Mesodermal cell (in vitro differentiated cells): ENCODE results near the gene GNPTG.

Experiments
- H3K27ac ChIP-seq: 2 replicates; pipeline ENCODE4 v1.7.0; 2013; ENCODE audit warnings: mild to moderate bottlenecking, low read depth, low read length, moderate library complexity; ENCODE audit not compliant: severe bottlenecking
- H3K36me3 ChIP-seq: 2 replicates; pipeline ENCODE4 v1.7.1; 2013; ENCODE audit warnings: mild to moderate bottlenecking, low read length, moderate library complexity; ENCODE audit not compliant: control insufficient read depth, insufficient read depth
- H3K4me1 ChIP-seq: one replicate; pipeline ENCODE4 v1.7.1; 2013; ENCODE audit warnings: mild to moderate bottlenecking, low read length; ENCODE audit not compliant: insufficient read depth, control insufficient read depth, poor library complexity, severe bottlenecking
- H3K4me3 ChIP-seq: 2 replicates; pipeline ENCODE4 v1.7.0; 2013; ENCODE audit warnings: low read length, control low read depth, mild to moderate bottlenecking; ENCODE audit not compliant: insufficient read depth, poor library complexity, severe bottlenecking; ENCODE audit errors: extremely low read depth
- H3K9me3 ChIP-seq: 2 replicates; pipeline ENCODE4 v1.7.1; 2013; ENCODE audit warnings: mild to moderate bottlenecking, low read length, moderate library complexity; ENCODE audit not compliant: control insufficient read depth
- WGBS, 2 experiments: methylation state at CpG; one replicate each; pipeline ENCODE4 v1.1.5; 2013; ENCODE audit warnings: missing lambda C conversion rate in 2 of 2; ENCODE audit not compliant: insufficient coverage in 2 of 2; 5-methylcytosine and 5-hydroxymethylcytosine counted together

GNPTG gene

DNA sequence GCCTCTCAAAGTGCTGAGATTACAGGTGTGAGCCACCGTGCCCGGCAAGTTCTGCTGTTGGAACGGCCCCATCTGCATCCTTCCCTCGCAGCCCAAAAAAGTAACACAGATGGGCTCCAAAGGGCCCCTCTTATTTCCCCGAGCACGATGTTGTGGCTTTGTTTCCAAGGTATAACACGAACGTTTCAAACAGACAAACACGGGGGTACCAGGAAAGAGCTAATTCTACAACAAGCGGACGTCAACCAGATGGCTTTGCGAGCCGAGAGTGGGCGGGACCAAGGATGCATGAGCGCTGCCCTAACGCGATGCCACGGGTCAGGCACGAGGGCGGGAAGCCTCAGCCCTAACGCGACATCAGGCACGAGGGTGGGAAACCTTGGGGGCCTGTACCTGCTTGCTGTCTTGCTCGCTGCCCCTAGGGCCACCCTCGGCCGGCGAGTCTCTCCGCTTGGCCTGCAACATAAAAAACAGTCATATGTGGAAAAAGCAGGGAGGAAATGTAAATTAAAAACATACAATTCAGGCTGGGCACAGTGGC, 38.6 kb downstream of the GNPTG start:
- H3K9me3 ChIP-seq, result no peaks in the 10 kb centered on the region
- 92 to 96% methylated on average over 23 to 28 of the region's 28 CpGs for WGBS, 2 experiments

GRCh38 chr16:1392826-1393225, 41.1 kb downstream of the GNPTG start:
- H3K36me3 ChIP-seq, result peaks cover 22% of the 10 kb centered on the region
- 91 to 95% methylated on average over 16 of the region's 17 CpGs for WGBS, 2 experiments
- H3K9me3 ChIP-seq, result no peaks in the 10 kb centered on the region
- H3K4me3 ChIP-seq, result no peak overlapping the region
- H3K27ac ChIP-seq, result no peak overlapping the region
- no peaks in the 10 kb centered on the region for H3K4me1 ChIP-seq

More for the DNA sequence above, 38.6 kb downstream of the GNPTG start:
- H3K27ac ChIP-seq, result no peak overlapping the region
- H3K4me3 ChIP-seq, result no peak overlapping the region
- no peaks in the 10 kb centered on the region for H3K4me1 ChIP-seq
- peaks cover 25% of the 10 kb centered on the region for H3K36me3 ChIP-seq

DNA sequence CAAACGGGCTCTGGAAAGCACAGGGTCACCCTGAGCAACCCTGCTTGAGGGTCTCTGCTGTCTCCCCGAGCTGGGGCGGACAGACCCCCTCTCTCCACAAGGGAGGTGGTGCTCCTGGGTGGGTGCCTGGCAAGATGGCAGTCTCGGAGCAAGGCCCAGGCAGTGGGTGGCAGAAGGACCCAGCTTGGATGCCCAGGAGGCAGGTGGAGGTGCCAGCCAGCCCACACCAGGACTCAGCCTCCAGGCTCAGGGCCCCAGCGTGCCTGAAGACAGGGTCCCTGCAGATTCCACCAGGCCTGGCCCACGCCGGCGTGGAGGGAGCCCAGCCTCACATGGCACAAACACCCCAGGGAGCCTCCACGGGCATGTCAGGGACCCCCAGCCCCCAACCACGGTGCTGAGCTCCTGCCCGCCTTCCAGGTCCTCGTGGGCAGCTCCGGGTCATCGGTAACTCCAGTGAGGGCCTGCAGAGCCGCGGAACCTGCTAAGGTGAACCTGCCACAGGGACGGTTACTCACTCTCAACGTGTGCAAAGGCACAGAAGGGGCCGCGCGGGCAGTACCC, 42.0 kb downstream of the GNPTG start:
- Histone ChIP-seq H3K27ac (no peak overlapping the region), H3K36me3 (peaks cover 22% of the 10 kb centered on the region), H3K9me3 (no peaks in the 10 kb centered on the region), H3K4me1 (no peaks in the 10 kb centered on the region), H3K4me3 (no peak overlapping the region)
- 97% methylated on average over 17 to 19 of the region's 21 CpGs for whole genome bisulfite sequencing, 2 experiments

DNA sequence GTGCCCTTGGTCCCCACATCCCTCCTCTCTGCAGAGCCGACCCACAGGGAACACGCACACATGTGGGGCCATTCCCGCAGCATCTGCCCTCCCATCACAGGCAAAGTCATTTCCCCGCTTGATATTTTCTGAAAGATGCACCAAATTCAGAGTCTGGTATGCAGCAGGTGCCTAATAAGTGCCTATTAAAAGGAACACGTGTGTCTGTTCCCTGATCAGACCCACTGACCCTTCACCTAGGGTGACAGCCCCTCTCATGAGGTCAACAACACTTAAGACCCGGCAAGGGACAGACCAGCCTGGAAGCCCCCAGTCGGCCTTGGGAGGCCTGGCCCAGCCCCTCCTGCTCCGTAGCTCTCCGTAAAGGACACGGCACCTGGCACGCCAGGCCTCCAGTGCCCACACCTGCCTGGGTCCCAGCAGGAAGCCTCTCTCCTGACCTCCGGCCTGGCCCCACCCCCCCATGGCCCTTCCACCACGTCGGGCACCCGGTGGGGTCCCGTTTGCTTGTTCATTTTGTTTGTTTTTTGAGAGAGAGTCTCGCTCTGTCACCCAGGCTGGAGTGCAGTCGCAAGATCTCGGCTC, 42.7 kb downstream of the GNPTG start:
- Histone ChIP-seq H3K9me3 (no peaks in the 10 kb centered on the region), H3K4me1 (no peaks in the 10 kb centered on the region), H3K27ac (no peak overlapping the region), H3K4me3 (no peak overlapping the region), H3K36me3 (peaks cover 19% of the 10 kb centered on the region)
- WGBS, 2 experiments, result 94 to 95% methylated on average over 17 to 18 of the region's 19 CpGs

DNA sequence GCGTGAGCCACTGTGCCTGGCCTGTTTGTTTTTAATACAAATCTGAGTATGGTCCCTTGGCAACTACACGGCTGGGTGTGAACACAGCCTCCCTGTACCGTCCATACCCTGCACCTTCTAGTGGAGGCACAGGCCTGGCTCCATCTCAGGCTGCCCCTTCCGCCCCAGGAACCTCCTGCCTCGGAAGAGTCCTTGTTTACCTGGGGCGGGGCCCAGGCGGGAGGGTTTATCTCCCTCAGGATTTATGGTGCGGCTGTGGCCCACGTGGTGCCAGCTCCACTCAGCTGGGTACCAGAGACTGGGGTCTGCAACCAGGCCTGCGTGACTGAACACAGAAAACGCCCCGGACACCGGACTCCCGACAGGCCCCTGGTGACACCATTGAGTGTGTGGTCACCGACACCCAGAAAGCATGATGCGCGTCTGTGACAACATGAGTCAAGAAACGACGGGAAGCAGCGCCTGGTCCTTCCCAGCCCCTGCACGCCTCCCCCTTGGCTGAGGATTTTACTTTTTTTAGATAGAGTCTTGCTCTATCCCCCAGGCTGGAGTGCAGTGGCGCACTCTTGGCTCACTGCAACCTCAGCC, 43.8 kb downstream of the GNPTG start:
- Histone ChIP-seq H3K9me3 (no peaks in the 10 kb centered on the region), H3K4me3 (no peak overlapping the region), H3K27ac (no peak overlapping the region), H3K4me1 (no peaks in the 10 kb centered on the region), H3K36me3 (peaks cover 15% of the 10 kb centered on the region)
- WGBS, 2 experiments, result 96 to 97% methylated on average over 21 to 22 of the region's 22 CpGs

GRCh38 chr16:1397779-1398178, 46.0 kb downstream of the GNPTG start:
- no peaks in the 10 kb centered on the region for H3K4me1 ChIP-seq
- no peak overlapping the region for H3K27ac ChIP-seq
- 96 to 97% methylated on average over 16 to 18 of the region's 21 CpGs for WGBS, 2 experiments
- no peak overlapping the region for H3K4me3 ChIP-seq
- H3K9me3 ChIP-seq, result no peaks in the 10 kb centered on the region
- peaks cover 30% of the 10 kb centered on the region for H3K36me3 ChIP-seq

DNA sequence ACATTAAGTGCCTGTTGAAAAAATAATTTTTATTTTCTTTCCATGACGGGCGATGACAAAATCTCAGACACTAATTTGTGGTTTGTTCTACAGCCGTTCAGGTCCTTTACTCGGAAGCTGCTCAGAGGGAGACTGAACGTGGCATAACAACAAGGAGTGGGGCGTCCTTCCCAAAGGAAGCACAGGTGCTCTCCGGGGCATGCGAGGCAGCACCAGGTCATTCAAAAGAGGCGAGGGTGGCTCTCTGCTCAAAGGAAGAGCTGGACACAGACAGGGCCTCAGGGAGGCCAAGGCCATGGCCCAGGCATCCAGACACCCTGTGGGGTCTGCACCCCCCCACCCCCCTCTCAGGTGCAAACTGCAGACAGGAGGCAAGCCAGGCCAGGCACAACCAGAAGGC, 46.6 kb downstream of the GNPTG start:
- H3K4me3 ChIP-seq, result no peak overlapping the region
- H3K36me3 ChIP-seq, result peaks cover 24% of the 10 kb centered on the region
- H3K9me3 ChIP-seq, result no peaks in the 10 kb centered on the region
- WGBS, 2 experiments, result 97 to 99% methylated on average over 5 to 9 of the region's 9 CpGs
- H3K27ac ChIP-seq, result no peak overlapping the region
- no peaks in the 10 kb centered on the region for H3K4me1 ChIP-seq

DNA sequence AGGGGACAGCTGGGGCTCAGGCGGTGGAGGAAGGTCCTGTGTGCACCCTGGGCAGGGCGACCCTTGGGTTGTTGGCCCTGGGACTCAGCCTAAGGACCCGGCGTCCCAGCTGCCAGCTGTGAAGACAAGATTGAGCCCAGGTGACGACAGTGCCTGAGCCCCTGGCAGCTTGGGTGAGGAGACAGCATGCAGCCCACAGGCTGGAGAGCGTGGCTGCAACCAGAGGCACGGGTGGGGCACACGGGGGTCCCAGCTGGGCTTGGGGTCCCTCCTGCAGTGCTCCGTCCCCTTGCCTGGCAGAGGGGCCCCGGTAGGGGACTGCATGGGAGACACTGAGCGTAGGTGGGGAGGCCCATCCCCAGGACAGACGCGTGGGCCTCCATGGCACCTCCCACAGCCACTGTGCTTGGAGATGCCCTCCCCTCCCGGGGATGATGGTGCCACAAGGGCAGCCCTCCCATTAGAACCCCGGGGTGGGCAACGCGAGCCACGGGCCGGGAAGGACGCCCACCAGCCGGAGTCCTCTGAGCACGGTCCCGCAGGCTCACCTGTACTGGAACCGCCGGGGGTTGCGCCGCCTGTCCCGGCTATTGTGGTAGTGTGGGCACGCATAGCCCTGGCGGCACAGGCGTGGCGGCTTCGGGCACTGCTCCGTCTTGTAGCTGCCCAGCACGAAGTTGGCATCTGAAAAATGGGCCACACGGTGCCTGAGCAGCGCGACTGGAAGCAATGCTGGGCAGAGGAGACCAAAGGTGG, 47.3 kb downstream of the GNPTG start:
- WGBS, 2 experiments, result 97% methylated on average over 35 to 37 of the region's 38 CpGs
- H3K27ac ChIP-seq, result no peak overlapping the region
- no peaks in the 10 kb centered on the region for H3K4me1 ChIP-seq
- no peak overlapping the region for H3K4me3 ChIP-seq
- no peaks in the 10 kb centered on the region for H3K9me3 ChIP-seq
- H3K36me3 ChIP-seq, result peaks cover 19% of the 10 kb centered on the region

- H3K4me1 ChIP-seq, result no peaks in the 10 kb centered on the region
- H3K9me3 ChIP-seq, result no peaks in the 10 kb centered on the region
- peaks cover 18% of the 10 kb centered on the region for H3K36me3 ChIP-seq
- H3K27ac ChIP-seq, result no peak overlapping the region
- WGBS, 2 experiments, result 94 to 96% methylated on average over 27 to 28 of the region's 29 CpGs
- H3K4me3 ChIP-seq, result no peak overlapping the region
Measured at GRCh38 chr16:1401061-1401757, 49.5 kb downstream of the GNPTG start.

- WGBS, 2 experiments, result 87 to 96% methylated on average over 13 of the region's 13 CpGs
- H3K4me3 ChIP-seq, result no peak overlapping the region
- no peak overlapping the region for H3K27ac ChIP-seq
- no peaks in the 10 kb centered on the region for H3K4me1 ChIP-seq
- H3K9me3 ChIP-seq, result no peaks in the 10 kb centered on the region
- H3K36me3 ChIP-seq, result peaks cover 18% of the 10 kb centered on the region
Measured at GRCh38 chr16:1401758-1402154, 50.0 kb downstream of the GNPTG start.
